HG02763 (cell line): ENCODE measurements around the gene RBMS1.

Source experiments
- ATAC-seq: cut with Tn5 transposase; IDR thresholded peaks from one replicate; pipeline ENCODE4 v1.9.1; 2021; ENCODE audit warnings: mild to moderate bottlenecking, moderate library complexity; ENCODE audit not compliant: unreplicated experiment

The RBMS1 gene

DNA sequence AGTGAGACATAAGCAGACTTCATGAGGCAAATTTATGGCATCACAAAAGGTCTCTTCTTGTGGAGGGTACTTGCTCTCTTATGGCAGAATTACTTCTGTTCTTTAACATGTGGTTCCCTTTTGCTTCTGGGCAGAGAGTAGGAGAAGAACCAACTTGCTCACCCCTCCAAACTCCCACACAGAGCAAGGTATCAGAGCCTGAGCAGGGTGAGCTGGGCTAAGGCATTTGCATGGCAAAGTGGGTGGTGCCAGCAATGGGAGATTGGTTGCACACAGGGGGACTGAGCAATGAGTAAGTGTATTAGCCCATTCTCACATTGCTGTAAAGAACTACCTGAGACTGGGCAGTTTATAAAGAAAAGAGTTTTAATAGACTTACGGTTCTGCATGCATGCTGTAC lies 229.3 kb downstream of the RBMS1 start:
- no peak for ATAC-seq

DNA sequence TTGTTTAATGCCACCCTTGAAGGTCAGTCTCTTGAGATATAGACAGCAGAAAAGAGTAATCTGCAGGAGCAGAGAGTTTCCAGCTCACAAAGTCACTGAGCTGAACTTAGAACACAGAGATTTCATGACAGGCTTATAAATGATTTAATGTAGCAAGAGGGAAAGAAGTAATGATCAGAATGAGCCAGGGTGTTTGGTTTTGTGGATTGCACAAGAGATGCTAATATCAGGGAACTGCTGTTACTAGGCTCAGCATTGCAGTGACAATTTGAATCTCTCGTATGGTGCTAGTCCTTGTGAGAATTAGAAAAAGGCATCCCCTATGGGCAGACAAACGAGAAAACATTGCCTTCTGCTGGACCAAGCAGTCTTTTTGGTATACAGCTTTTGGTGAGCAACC lies 231.9 kb downstream of the RBMS1 start:
- ATAC-seq, result no peak

DNA sequence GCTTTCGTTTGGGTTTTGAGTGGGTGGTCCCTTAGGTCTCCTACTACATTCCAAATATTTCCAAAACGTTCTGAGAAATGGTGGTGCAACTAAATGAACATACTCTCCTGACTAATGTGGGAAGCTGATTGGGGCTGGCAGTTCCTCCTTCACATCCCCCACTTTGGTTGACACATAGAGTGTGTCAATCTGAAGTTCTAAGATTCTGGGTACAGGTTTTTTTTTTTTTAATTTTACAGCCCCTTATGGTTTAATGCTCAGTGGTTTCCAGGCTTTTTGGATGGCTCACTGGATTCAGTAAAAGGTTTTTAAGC lies 235.2 kb downstream of the RBMS1 start:
- ATAC-seq, result no peak

DNA sequence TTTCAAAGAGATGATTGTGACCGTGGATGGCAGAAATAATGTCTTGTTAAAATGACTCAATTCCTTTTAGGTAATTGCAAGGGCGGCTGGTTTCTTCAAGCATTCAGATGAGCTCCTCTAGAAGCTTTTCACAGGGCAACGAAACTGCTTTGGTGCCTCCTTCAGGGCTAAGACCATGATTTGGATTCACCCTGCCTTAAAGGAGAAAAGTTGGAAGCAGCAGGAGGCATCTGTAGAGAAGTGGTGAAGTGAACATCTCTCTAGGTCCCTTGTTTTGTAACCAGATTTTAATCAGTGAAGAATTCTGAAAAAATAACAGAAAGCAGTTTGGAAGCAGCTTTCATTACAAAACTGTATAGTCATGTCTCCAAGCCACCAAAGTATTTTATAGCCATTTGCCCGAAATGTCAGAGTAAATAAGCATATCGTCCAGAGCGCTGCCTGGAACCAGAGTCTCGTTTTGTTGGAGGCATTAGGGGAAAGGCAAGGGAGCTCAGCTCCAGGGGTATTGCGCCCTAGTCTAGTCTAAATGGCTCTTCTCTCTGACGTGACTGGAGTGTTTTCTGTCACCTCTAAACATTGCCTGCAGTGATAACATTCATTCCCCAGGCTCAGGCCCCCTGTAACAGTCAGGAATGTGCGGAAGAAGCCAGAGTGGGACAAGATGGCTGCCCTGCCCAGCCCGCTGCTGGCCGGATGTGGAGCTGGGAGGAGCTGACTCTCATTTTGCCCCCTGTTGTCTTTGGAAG lies 235.7 kb downstream of the RBMS1 start:
- no peak for ATAC-seq

DNA sequence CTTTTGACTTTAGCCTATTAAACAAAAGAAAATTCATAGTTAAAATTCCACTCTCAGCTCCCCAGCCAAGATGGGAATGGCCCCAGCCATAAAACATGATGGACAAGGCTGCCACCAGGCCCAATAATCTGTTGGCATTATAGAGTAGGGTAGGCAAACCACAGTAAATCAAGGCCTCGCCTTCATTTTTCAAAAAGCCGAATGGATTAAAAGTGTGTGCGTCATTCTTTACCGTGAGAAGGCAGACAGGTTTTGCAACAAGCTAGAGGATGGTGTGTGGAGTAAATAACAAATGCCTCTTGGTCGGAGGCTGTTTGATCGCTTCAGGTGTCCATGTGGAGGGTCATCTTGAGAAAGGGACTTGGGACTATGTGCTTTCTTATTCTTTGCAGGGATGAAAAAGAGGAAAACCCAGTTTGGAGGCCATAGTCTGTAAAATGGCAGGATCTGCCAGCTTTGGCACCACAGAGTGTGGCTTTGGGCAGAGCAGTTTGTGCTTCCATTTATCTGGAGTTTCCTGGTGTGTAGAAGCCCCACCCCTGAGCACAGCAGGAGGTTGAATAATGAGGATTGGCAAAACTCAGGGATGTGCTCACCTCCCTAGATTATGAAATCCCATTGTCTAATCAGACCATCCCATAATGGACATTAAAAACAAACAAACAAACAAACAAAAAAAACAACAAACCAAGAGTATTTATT lies 236.4 kb downstream of the RBMS1 start:
- no peak for ATAC-seq

DNA sequence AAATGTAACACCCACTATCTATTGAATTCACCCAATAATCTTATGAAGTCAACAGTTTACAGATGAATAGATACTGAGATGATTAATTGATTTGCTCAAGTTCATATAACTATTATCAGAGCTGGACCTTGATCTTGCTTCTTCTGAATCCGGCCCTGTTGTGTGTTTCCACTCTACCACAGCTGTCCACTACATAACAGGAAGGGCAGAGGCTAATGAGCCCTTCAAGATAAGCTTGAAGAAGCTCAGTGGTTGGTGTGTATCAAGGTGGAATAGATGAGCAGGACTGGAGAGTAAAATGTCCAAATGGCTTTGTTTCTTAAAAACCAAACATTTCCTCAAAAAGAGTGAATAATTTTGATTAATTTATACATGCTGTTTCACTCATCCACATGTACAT lies 237.1 kb downstream of the RBMS1 start:
- ATAC-seq, result no peak

DNA sequence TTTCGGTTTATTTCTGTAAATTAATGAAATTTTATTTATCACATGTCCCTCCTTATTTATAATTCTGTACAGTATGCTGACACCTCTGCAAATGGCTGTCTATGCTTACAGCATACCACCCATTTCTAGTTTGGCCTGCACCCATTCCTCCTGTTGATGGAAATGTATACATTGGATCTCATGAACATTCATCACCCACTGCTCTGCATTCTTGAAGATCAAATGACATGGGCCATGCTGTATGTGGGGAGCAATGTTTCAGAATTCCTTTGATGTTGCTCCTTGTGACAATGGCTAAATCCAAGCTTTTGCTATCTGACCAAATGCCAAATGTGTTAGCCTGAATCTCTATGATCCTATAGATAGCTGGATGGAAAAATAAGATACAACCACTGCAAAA lies 238.2 kb downstream of the RBMS1 start:
- ATAC-seq, result no peak

DNA sequence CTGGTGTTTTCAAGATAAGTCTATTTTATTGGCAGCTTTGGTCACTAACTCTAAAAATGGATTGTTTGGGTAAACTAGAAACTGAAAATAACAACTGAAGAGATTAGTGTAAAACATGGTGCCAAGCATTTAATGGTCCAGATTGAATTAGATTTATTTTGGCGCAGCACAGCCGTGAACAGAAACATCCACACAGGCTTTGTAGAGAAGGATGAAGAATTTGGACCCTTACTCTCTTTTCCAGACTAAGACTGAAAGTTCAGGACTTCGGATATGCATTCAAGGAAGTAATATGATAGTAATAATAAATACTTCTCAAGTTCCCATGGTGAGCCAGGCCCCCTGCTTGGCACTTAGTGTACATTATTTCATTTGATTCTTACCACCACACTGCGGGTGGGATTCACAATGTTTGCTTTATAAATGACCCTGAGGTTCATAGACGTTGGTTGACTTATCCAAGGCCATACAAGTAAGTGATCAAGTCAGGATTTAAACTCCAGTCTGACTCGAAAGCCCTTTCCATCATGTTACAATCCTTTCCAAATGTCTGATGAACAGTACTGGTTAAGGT lies 239.3 kb downstream of the RBMS1 start:
- ATAC-seq, result no peak

DNA sequence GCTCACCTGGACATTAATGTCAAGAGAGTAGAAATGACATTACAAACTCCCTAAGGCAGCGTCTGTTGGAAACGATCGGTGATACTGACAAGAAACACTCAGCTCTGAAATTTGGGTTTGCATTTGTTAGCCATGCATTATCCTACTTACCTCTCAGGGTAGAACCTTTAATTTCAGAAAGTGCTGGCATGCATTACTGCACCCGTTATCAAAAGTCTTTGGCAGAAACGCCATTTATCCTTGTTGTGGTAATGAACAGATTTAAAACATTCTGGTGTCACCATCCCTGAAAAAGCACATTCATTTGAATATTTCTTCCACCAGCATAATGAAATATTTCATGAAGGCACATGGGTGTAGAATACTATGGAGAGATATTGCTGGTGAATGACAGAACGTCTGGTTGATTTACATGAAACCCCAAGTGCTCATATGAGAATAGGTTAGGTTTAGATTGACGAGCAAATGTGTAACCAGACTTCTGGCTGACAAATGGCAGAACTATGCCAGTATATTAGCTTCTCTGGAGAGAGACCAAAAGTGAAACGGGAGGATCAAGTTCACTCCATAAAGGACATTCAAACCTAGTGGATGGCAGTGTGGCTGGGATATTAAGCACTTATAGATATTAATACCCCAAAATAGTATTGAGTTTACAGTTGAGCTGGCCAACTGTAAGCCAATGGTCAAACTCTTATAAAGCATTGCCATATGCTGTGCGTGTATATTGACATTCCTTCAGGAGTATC lies 240.0 kb downstream of the RBMS1 start:
- no peak for ATAC-seq

DNA sequence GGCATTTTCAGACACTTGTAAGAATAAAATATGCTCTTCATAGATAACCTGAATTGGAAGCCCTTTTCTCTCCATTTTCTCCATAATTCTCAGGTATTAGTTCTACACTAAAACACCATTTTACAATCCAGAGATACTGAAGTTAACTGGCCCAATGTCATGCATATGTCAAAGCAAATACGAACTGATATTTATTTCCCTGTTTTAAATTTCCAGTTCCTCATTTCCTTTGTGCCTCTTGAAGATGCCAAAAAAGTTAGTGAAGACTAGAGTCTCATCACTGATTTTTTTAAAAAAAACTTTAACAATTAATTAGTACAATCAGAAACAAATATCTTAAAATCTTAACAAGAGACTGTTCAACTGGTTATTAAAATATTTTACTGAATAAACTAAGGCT lies 240.7 kb downstream of the RBMS1 start:
- ATAC-seq, result no peak

DNA sequence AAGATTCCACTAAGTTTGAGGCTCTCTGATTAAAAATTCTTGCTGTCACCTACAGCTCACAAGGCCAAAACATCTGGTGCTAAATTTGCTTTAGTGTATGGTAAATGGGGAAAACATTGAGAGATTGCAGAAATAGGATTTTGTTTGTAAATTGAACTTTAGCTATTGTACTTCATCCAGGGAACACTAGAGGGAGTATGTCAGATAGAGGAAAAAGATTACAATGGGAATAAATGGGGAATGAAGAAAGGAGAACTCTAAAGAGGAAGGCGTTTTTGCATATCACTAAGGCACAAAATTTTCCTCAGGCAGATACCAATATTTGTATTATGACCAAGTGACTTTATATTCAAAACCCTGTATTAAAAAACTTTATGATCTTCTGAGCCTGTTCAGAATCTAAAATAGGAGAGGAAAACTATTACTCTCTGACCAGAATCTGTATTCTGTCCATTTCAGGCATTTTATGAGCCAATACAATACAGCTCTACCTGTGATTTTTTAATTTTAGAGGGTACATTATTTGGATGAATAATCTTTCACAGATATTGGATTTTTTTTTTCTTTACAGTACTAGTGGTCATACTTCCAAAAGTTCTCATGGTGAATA lies 241.2 kb downstream of the RBMS1 start:
- ATAC-seq, result no peak

DNA sequence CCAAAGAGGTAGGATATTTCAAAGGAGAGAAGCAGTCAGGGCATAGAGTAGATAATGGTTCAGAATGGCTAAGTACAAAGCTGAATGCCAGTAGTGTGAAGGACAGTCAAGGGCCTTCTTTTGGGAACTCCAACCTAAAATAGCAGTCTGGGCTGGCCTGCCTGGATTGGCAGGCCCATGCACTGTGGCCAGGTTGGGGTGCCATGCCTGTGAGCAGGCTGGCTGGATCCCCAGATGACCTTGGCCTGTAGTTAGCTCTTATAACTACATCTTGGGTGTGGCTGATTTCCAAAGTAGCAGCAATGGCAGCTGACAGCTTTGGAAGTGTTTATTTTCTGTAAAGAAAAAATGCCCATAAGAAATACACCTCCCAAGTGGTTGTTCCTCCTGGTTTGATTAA lies 242.0 kb downstream of the RBMS1 start:
- ATAC-seq, result no peak

DNA sequence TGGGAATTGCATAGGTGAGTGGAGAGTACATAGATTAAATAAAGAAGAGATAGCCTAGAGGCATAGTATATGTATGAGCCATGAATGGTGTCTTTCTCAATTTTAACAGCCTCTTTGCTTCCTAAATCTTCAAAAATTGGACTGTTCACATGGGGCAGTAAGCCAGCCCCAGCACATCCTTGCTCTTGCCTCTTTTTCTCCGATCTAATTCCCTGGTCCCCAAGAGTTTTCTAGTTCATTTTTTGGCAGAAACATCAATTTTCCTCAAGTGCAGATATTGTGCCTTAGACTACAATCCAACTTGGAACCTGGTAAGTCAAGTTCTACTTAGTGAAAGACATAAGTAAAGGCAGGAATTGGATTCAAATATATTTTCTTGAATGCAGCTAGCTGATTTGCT lies 243.7 kb downstream of the RBMS1 start:
- ATAC-seq, result no peak

DNA sequence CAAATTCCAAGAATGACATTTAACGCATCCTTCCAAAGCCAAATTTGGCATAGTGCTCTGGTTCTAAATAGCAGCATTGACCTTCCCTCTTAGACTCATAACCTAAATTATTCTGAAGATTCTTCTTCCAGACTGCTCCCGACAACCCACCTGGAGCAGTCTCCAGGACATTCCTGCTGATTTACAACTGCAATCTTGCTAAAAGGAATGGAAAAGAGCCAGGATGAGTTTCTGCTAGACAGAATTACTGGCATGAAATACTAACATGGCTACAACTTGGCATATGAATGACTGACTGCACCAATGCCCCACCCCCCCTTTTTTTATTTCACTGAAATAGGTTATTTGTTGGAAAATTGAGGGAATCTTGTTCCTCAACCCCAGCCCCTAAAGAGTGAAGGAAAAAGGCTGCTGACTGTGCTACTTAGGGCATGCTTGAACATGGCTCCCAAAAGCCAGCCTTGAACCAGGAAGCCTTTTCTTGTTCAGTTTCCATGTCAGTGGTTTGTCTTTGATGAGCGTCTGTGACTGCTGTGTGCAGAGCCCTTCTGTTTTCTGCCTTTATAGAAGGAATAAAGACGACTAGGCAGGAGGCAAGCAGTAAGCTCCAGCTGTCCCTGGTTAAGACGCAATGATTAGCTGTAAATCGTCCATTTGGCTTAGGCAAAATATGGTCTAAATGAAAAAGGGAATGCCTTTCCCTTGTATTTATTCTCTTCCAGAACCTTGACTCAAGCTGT lies 246.1 kb downstream of the RBMS1 start:
- no peak for ATAC-seq

DNA sequence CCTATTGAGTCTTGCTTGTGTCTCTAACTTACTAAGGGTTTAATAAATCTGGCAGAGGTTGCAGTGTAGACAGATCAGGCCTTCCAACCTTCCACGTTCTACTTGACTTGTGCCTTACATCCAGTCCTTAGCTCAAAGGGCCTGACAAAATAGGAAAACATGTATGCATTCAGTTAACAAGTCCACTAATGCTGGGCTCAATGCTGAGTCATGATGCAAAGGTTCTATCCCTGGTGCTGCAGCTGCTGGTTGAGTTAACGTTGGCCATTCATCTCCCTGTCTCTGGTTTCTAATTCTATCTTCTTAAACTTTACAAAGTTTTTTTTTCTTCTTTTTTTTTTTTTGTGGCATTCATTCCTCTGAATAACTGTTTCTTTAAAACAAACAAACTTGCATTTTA lies 247.3 kb downstream of the RBMS1 start:
- ATAC-seq, result no peak

DNA sequence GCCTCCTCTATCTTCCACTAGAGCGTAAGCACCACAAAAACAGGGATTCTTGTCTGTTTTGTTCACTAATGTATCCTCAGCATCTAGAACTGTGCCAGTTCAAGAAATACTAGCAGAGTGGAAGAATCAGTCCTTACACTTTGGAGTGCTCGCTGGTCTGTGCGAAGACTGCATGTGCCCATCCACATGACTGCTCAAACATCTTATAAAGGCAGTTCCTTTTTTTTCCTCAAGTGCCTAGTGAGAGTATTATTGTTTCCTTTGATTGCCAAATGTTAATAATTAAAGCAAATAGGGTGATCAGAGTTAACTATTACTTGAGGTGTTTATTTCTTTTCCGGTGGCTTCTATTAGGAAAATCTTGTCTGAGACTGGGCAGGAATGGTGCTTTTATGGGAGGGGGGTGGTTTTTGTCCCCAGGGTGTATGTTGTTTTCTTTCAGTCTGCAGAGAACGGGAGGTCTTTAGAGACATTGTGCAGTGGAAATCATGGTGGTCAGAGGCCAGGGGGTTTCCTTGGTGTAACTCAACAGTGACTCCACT lies 247.9 kb downstream of the RBMS1 start:
- ATAC-seq, result no peak

DNA sequence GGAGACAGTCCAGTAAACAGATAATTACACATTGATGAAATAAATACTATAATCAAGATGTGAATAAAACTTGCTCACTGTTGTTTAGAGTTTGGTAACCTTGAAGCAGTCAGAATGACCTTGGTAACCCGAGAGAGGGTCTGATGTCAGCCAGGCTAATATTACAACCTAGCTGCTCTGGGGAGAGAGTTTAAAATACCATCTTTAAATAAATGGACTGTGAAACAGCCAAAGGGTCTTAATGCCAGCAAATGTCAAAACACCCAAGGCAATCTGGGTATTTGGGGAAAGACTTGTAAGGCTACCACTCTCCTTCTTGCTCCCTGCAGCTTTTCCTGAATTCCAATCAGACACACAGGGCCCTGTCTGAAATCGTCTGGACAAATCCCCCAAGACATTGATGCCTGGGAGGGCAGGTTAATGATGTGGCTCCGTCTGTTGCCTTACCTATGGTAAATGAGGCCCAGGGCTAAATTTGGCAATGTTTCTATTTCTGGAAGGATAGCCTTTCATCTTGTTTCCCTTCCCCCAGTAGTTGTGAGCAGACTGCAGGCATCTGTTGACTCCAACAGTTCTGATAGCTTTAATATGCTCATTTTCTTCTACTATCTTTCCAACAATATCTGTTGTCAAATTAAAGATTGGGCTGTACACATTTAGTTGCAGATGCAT lies 250.6 kb downstream of the RBMS1 start:
- ATAC-seq, result no peak

DNA sequence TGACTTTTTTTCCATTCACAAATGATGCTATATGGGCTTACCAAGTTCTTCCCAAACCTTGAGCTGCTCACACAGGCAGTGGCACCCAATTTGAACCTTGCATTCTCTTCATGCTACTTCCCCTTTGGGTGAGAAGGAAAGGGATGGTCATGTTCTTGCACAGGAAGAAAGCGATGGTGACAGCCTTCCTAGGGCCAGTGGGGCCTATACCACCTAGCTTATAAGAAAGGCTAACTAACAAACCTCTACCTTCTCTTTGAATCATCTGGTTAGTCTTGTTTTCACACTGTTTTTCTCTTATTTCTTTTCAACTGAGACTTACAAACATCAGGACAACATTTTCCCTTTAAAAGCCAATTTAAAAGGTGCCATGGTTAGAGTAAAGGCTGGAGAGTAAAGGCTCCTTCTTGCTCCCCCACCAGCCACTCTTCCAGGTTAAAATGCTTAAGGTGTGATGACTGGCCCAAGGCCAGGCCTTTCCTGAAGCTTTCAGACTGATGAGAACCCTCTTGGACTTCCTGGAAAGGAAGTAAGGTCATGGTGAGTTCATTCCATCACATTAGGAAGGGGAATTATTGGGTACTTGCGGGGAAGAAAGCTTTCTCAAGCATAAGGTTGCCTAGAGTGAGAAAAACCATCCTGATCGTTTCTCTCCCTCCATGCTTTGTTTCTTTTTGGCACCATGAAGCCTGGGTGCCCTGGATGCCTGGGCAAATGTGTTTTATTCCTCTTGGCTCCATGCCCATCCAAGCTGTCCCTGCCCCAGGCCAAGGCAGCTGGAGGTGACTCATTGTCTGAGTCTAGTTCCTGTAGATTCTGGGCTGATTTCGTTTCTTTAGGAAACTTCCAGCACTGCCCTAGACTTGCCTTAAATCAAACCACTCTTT lies 252.1 kb downstream of the RBMS1 start:
- no peak for ATAC-seq

DNA sequence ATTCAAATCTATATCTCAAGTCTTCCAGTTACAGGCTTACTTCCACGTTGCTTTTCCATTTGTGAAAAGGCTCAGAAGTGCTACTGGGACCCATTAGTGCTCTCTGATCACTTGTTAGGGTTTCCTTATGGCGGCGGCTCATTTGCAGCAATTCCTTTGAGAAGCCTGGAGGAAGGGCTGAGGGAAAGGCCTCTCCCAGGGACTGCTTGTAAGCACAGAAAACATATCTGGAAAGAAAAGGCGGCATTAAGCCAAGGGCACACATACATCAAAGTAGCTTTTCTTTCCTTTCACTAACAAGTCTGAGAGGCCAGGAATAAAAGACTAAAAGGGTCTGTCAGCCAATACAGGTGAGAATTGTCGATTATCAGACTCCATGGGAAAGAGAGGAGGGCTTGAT lies 254.2 kb downstream of the RBMS1 start:
- no peak for ATAC-seq
